HCT116 (cell line): ENCODE measurements around the gene ABCG1. TPM values are rescaled to one million over a fixed set of nuclear protein-coding genes. Genes with fewer than 3 reads are reported as not detected.

Experiments used
- ATAC-seq: fragments of 200-7000 bp; cut with Tn5 transposase; 2 replicates; pipeline ENCODE4 v1.9.1; 2020; ENCODE audit warnings: mild to moderate bottlenecking, moderate library complexity
- BruUV-seq: library from RNA; stranded (reverse); fragments of 400-500 nt; replicated peaks from 2 replicates; lab custom pipeline; 2021; lab: Mats Ljungman, UMichigan
- CTCF ChIA-PET: fragments of 300-600 bp; sonication (Branson Sonifier 250); formaldehyde crosslinking; loops from one replicate; lab custom pipeline; 2021; ENCODE audit warnings: antibody characterized with exemption; lab: Charles Lee
- POLR2A ChIA-PET: fragments of 300-600, 350-600 bp; sonication (Branson Sonifier 250); formaldehyde crosslinking; loops from one replicate; lab custom pipeline; 2021; ENCODE audit warnings: antibody characterized with exemption; lab: Charles Lee
- RAD21 ChIA-PET, 2 experiments: fragments of 300-600 bp; sonication (Branson Sonifier 250); formaldehyde crosslinking; loops; one replicate each; lab custom pipeline; 2023; ENCODE audit warnings: low total read pairs in 2 of 2; ENCODE audit not compliant: uncharacterized antibody in 2 of 2, unreplicated experiment in 2 of 2, low non-redundant PET in 1 of 2; lab: Charles Lee
- DNase-seq: peaks from one replicate; pipeline ENCODE4 v3.0.0-alpha.2; 2010; ENCODE audit warnings: low read depth, low spot score
- H2AFZ ChIP-seq: fragments of 200-600 bp; shearing (Covaris generic), sonication (generic); 2 replicates; pipeline ENCODE4 v1.6.1; 2017; ENCODE audit warnings: low read depth, mixed run types, mixed read lengths, antibody characterized with exemption, low read length; ENCODE audit not compliant: poor library complexity, severe bottlenecking
- H3K27ac ChIP-seq: 2 replicates; pipeline ENCODE4 v1.5.1; 2012; ENCODE audit warnings: low read depth, low read length
- H3K27me3 ChIP-seq: fragments of 200-600 bp; sonication (generic); 2 replicates; pipeline ENCODE4 v1.6.1; 2016; ENCODE audit warnings: mixed run types, low read length, mixed read lengths; ENCODE audit not compliant: insufficient read depth
- H3K36me3 ChIP-seq, 2 experiments: fragments of 200-500 bp in 1 of 2; fragments of 200-600 bp in 1 of 2; sonication (Bioruptor generic) in 1 of 2; sonication (generic) in 1 of 2; 2 replicates each; pipeline versions ENCODE4 v1.5.1 to v1.6.1; 2014 to 2016; ENCODE audit warnings: low read length in 2 of 2, inconsistent platforms in 1 of 2, mixed read lengths in 1 of 2, mixed run types in 1 of 2; ENCODE audit not compliant: insufficient read depth in 2 of 2, control insufficient read depth in 1 of 2
- H3K4me1 ChIP-seq, 2 experiments: fragments of 200-600 bp in 1 of 2; sonication (generic) in 1 of 2; 2 replicates each; pipeline versions ENCODE4 v1.5.1 to v1.6.1; 2012 to 2017; ENCODE audit warnings: low read length in 2 of 2, inconsistent platforms in 1 of 2, mild to moderate bottlenecking in 1 of 2, mixed read lengths in 1 of 2, mixed run types in 1 of 2, moderate library complexity in 1 of 2; ENCODE audit not compliant: insufficient read depth in 2 of 2, control insufficient read depth in 1 of 2
- H3K4me2 ChIP-seq: fragments of 200-600 bp; sonication (generic); 2 replicates; pipeline ENCODE4 v1.6.1; 2017; ENCODE audit warnings: mixed run types, low read length, mixed read lengths
- H3K4me3 ChIP-seq, 2 experiments: fragments of 200-600 bp in 1 of 2; sonication (generic) in 1 of 2; replicated peaks in 1 of 2; 2 replicates each; pipeline ENCODE4 v1.5.1; 2011 to 2016; ENCODE audit warnings: low read length in 2 of 2, control low read depth in 1 of 2, low read depth in 1 of 2, mild to moderate bottlenecking in 1 of 2, mixed read lengths in 1 of 2, mixed run types in 1 of 2
- H3K79me2 ChIP-seq: fragments of 200-600 bp; sonication (generic); 2 replicates; pipeline ENCODE4 v1.6.1; 2017; ENCODE audit warnings: mild to moderate bottlenecking, mixed run types, low read length, moderate library complexity, mixed read lengths; ENCODE audit not compliant: insufficient read depth
- H3K9ac ChIP-seq: fragments of 200-600 bp; sonication (generic); 2 replicates; pipeline ENCODE4 v1.6.1; 2016; ENCODE audit warnings: low read length, mixed read lengths
- H3K9me2 ChIP-seq: fragments of 200-600 bp; sonication (generic), shearing (Covaris generic); 2 replicates; pipeline ENCODE4 v1.6.1; 2017; ENCODE audit warnings: mixed run types, mild to moderate bottlenecking, moderate library complexity; ENCODE audit not compliant: insufficient read depth
- H3K9me3 ChIP-seq, 2 experiments: fragments of 200-500 bp in 1 of 2; fragments of 200-600 bp in 1 of 2; sonication (Bioruptor generic) in 1 of 2; sonication (generic) in 1 of 2; 2 replicates each; pipeline ENCODE4 v1.6.1; 2014 to 2017; ENCODE audit warnings: low read length in 2 of 2, mixed read lengths in 2 of 2, inconsistent platforms in 1 of 2, low read depth in 1 of 2, mild to moderate bottlenecking in 1 of 2, mixed run types in 1 of 2, moderate library complexity in 1 of 2; ENCODE audit not compliant: control insufficient read depth in 1 of 2, insufficient read depth in 1 of 2
- H4K20me1 ChIP-seq: fragments of 200-600 bp; sonication (generic), shearing (Covaris generic); 2 replicates; pipeline ENCODE4 v1.6.1; 2017; ENCODE audit warnings: mixed run types, mild to moderate bottlenecking, moderate library complexity; ENCODE audit not compliant: insufficient read depth
- CBX3 ChIP-seq: IDR thresholded peaks from 2 replicates; pipeline ENCODE4 v1.6.1; 2012; ENCODE audit warnings: low read depth
- CEBPB ChIP-seq: IDR thresholded peaks from 2 replicates; pipeline ENCODE4 v1.6.1; 2012; ENCODE audit warnings: low read depth
- EGR1 ChIP-seq: IDR thresholded peaks from 2 replicates; pipeline ENCODE4 v1.6.1; 2012; ENCODE audit warnings: low read depth
- ELF1 ChIP-seq: IDR thresholded peaks from 2 replicates; pipeline ENCODE4 v1.6.1; 2012; ENCODE audit warnings: low read depth, borderline replicate concordance
- EZH2 ChIP-seq: fragments of 200-600 bp; sonication (generic); IDR thresholded peaks from 2 replicates; pipeline ENCODE4 v1.6.1; 2017; ENCODE audit warnings: antibody characterized with exemption, mixed run types
- EZH2phosphoT487 ChIP-seq: fragments of 200-600 bp; IDR thresholded peaks from 2 replicates; pipeline ENCODE4 v1.6.1; 2018; ENCODE audit warnings: antibody characterized with exemption, borderline replicate concordance
- JUND ChIP-seq: IDR thresholded peaks from 2 replicates; pipeline ENCODE4 v1.6.1; 2012
- POLR2AphosphoS5 ChIP-seq: IDR thresholded peaks from 2 replicates; pipeline ENCODE4 v1.6.1; 2011; ENCODE audit warnings: mild to moderate bottlenecking, low read depth, low read length, moderate library complexity
- RAD21 ChIP-seq: IDR thresholded peaks from 2 replicates; pipeline ENCODE4 v1.6.1; 2012; ENCODE audit warnings: low read depth, mild to moderate bottlenecking
- SIN3A ChIP-seq: IDR thresholded peaks from 2 replicates; pipeline ENCODE4 v1.6.1; 2012; ENCODE audit warnings: low read depth
- SP1 ChIP-seq: IDR thresholded peaks from 2 replicates; pipeline ENCODE4 v1.6.1; 2012; ENCODE audit warnings: low read depth
- SRF ChIP-seq: IDR thresholded peaks from 2 replicates; pipeline ENCODE4 v1.6.1; 2012; ENCODE audit warnings: low read depth
- ZFX ChIP-seq: fragments of 450-650 bp; IDR thresholded peaks from 2 replicates; pipeline ENCODE4 v1.6.1; 2017
- ZNF274 ChIP-seq: fragments of 200-500 bp; sonication (Bioruptor generic); IDR thresholded peaks from 2 replicates; pipeline ENCODE4 v1.6.1; 2014; ENCODE audit warnings: mild to moderate bottlenecking, low read depth, low read length, inconsistent platforms
- intact Hi-C: fragments of 100-400 bp; cut with micrococcal nuclease; formaldehyde crosslinking; loops from 2 replicates; pipeline ENCODE4 v1.10.0; 2022
- total RNA-seq: library from RNA; stranded (reverse); gene quantifications from one replicate; pipeline ENCODE4 v1.2.1, GENCODE V29; 2021; ENCODE audit not compliant: unreplicated experiment
- TF ChIP-seq, protein P1 (sequence below), 3 experiments: fragments of 200-600 bp in 1 of 3; sonication (generic) in 1 of 3; IDR thresholded peaks in 2 of 3; conservative IDR thresholded peaks in 1 of 3; 2 replicates each; pipeline ENCODE4 v1.5.1; 2012 to 2017; ENCODE audit warnings: low read depth in 2 of 3, low read length in 2 of 3, antibody characterized with exemption in 1 of 3, borderline replicate concordance in 1 of 3, control low read depth in 1 of 3, mild to moderate bottlenecking in 1 of 3, mixed read lengths in 1 of 3, mixed run types in 1 of 3, moderate library complexity in 1 of 3; ENCODE audit not compliant: insufficient read depth in 1 of 3
- TF ChIP-seq, protein P2 (sequence below): IDR thresholded peaks from 2 replicates; pipeline ENCODE4 v1.6.1; 2012
- TF ChIP-seq, protein P3 (sequence below): IDR thresholded peaks from 2 replicates; pipeline ENCODE4 v1.6.1; 2012
- TF ChIP-seq, protein P4 (sequence below): IDR thresholded peaks from 2 replicates; pipeline ENCODE4 v1.6.1; 2011; ENCODE audit warnings: mild to moderate bottlenecking, low read length, moderate library complexity; ENCODE audit not compliant: insufficient replicate concordance; ENCODE audit errors: extremely low read depth
- TF ChIP-seq, protein P5 (sequence below): IDR thresholded peaks from 2 replicates; pipeline ENCODE4 v1.6.1; 2012; ENCODE audit warnings: low read depth

Gene ABCG1
- total RNA-seq, 1 experiment from 2014 or later = 1.6 TPM

DNA sequence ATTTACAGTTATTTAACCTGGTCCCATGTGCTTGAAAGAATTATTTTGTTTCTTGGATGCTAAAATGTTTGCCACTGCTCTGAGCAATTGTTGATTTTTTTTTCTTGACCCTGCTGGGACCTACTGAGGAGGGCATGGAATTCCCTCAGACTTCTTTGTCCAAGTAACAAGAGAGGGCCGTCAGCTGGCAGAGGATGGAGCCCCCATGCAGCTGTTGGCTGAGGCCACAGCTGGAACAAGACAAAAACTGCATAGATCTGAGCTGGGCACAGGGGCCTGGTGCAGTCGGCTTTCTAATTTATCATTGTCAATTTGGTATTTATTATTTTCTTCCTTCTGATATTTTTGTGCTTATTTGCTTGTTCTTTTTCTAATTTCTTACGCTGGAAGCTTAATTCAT is 39.6 kb upstream of the ABCG1 start:
- Histone ChIP-seq H3K27me3 (no peaks in the 10 kb centered on the region), H2AFZ (no peak overlapping the region), H4K20me1 (no peaks in the 10 kb centered on the region), H3K4me2 (no peak overlapping the region), H3K9ac (no peak overlapping the region), H3K9me3 (no peaks in the 10 kb centered on the region), H3K27ac (no peak overlapping the region), H3K9me2 (no peaks in the 10 kb centered on the region)
- ATAC-seq = no peak
- no TSS peak for BruUV-seq
- intact Hi-C loops = no loop called here
- TF ChIP-seq CBX3 (no peak), SP1 (no peak), EGR1 (no peak), SRF (no peak), SIN3A (no peak), POLR2AphosphoS5 (no peak), EZH2 (no peak), EZH2phosphoT487 (no peak), JUND (no peak), ZFX (no peak), RAD21 (no peak), CEBPB (no peak), ZNF274 (no peak), ELF1 (no peak)
- TF ChIP-seq, protein P1, sequence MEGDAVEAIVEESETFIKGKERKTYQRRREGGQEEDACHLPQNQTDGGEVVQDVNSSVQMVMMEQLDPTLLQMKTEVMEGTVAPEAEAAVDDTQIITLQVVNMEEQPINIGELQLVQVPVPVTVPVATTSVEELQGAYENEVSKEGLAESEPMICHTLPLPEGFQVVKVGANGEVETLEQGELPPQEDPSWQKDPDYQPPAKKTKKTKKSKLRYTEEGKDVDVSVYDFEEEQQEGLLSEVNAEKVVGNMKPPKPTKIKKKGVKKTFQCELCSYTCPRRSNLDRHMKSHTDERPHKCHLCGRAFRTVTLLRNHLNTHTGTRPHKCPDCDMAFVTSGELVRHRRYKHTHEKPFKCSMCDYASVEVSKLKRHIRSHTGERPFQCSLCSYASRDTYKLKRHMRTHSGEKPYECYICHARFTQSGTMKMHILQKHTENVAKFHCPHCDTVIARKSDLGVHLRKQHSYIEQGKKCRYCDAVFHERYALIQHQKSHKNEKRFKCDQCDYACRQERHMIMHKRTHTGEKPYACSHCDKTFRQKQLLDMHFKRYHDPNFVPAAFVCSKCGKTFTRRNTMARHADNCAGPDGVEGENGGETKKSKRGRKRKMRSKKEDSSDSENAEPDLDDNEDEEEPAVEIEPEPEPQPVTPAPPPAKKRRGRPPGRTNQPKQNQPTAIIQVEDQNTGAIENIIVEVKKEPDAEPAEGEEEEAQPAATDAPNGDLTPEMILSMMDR (IDR thresholded peaks at IDR 0.05 in 2 of 3, conservative IDR thresholded peaks at IDR 0.05 in 1 of 3; ENCODE audit: borderline replicate concordance in 1 of 3, insufficient read depth in 1 of 3, low read depth in 2 of 3, low read length in 2 of 3) = no peak
- TF ChIP-seq, protein P2, sequence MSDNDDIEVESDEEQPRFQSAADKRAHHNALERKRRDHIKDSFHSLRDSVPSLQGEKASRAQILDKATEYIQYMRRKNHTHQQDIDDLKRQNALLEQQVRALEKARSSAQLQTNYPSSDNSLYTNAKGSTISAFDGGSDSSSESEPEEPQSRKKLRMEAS = no peak
- TF ChIP-seq, protein P3, sequence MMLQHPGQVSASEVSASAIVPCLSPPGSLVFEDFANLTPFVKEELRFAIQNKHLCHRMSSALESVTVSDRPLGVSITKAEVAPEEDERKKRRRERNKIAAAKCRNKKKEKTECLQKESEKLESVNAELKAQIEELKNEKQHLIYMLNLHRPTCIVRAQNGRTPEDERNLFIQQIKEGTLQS = no peak
- TF ChIP-seq, protein P4, sequence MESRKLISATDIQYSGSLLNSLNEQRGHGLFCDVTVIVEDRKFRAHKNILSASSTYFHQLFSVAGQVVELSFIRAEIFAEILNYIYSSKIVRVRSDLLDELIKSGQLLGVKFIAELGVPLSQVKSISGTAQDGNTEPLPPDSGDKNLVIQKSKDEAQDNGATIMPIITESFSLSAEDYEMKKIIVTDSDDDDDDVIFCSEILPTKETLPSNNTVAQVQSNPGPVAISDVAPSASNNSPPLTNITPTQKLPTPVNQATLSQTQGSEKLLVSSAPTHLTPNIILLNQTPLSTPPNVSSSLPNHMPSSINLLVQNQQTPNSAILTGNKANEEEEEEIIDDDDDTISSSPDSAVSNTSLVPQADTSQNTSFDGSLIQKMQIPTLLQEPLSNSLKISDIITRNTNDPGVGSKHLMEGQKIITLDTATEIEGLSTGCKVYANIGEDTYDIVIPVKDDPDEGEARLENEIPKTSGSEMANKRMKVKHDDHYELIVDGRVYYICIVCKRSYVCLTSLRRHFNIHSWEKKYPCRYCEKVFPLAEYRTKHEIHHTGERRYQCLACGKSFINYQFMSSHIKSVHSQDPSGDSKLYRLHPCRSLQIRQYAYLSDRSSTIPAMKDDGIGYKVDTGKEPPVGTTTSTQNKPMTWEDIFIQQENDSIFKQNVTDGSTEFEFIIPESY = no peak
- TF ChIP-seq, protein P5, sequence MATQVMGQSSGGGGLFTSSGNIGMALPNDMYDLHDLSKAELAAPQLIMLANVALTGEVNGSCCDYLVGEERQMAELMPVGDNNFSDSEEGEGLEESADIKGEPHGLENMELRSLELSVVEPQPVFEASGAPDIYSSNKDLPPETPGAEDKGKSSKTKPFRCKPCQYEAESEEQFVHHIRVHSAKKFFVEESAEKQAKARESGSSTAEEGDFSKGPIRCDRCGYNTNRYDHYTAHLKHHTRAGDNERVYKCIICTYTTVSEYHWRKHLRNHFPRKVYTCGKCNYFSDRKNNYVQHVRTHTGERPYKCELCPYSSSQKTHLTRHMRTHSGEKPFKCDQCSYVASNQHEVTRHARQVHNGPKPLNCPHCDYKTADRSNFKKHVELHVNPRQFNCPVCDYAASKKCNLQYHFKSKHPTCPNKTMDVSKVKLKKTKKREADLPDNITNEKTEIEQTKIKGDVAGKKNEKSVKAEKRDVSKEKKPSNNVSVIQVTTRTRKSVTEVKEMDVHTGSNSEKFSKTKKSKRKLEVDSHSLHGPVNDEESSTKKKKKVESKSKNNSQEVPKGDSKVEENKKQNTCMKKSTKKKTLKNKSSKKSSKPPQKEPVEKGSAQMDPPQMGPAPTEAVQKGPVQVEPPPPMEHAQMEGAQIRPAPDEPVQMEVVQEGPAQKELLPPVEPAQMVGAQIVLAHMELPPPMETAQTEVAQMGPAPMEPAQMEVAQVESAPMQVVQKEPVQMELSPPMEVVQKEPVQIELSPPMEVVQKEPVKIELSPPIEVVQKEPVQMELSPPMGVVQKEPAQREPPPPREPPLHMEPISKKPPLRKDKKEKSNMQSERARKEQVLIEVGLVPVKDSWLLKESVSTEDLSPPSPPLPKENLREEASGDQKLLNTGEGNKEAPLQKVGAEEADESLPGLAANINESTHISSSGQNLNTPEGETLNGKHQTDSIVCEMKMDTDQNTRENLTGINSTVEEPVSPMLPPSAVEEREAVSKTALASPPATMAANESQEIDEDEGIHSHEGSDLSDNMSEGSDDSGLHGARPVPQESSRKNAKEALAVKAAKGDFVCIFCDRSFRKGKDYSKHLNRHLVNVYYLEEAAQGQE = no peak
- TF ChIP-seq, all 23 proteins: peak for 0
- no peaks in the 10 kb centered on the region for H3K4me1 ChIP-seq
- H3K4me3 ChIP-seq = no peak overlapping the region
- no peak for DNase-seq
- POLR2A ChIA-PET = interaction anchor here (0.6 kb wide), 1 partner anchor 116 kb away, joined by 3 read pairs; no protein-coding TSS in a partner anchor
- no peaks in the 10 kb centered on the region for H3K79me2 ChIP-seq
- H3K36me3 ChIP-seq = no peaks in the 10 kb centered on the region
- RAD21 ChIA-PET = no interaction called here
- CTCF ChIA-PET = no interaction called here
